Activated CD4-positive, CD25-positive, alpha-beta regulatory T cell treated with anti-CD3 and anti-CD28 coated beads, Interleukin-2, amount 50 U/mL, for 16 hours (primary cell): ENCODE data around the gene PUS7L.
"Not testable (repeated sequence)": the region's sequence is repeated elsewhere in the genome, so short reads cannot be mapped to it uniquely, and the experiment has no call there.

Source experiments
- DNase-seq: peaks from one replicate; pipeline ENCODE4 v3.0.0-alpha.2; 2020; ENCODE audit warnings: low read depth, low spot score

PUS7L gene

GRCh38 chr12:43758728-43759563 is at the start of gene PUS7L, which contains the start of gene IRAK4:
Gene PUS7L (minus strand): TSS chr12:43758790. CDS start chr12:43755245, 3,545 bp downstream.
Gene IRAK4 (plus strand): TSS chr12:43758951. CDS start chr12:43768112, 9,161 bp downstream.
- peak; percentile 94 for DNase-seq

- no peak for DNase-seq
Observed at GRCh38 chr12:43807386-43807785, 48.8 kb upstream of the PUS7L start.

GRCh38 chr12:43806737-43807072 is 48.1 kb upstream of the PUS7L start:
- no peak for DNase-seq

- DNase-seq, result peak; percentile 76
Observed at GRCh38 chr12:43805860-43806736, 47.5 kb upstream of the PUS7L start, which contains the start of gene TWF1. Gene TWF1 (minus strand): TSS chr12:43806317. CDS start chr12:43806245, 72 bp downstream.

GRCh38 chr12:43805149-43805859 is 46.7 kb upstream of the PUS7L start:
- no peak for DNase-seq

GRCh38 chr12:43797561-43798217 is 39.1 kb upstream of the PUS7L start:
- DNase-seq, result no peak

- no peak for DNase-seq
Observed at GRCh38 chr12:43795716-43796280, 37.2 kb upstream of the PUS7L start.

- DNase-seq, result no peak
Observed at GRCh38 chr12:43789941-43790340, 31.4 kb upstream of the PUS7L start.

GRCh38 chr12:43786899-43787693 is 28.5 kb upstream of the PUS7L start:
- no peak for DNase-seq

GRCh38 chr12:43776498-43776897 is 17.9 kb upstream of the PUS7L start:
- no peak for DNase-seq

GRCh38 chr12:43766291-43766690 is 7.7 kb upstream of the PUS7L start:
- DNase-seq, result no peak

- DNase-seq, result no peak
Observed at GRCh38 chr12:43764528-43764927, 5.9 kb upstream of the PUS7L start.

GRCh38 chr12:43763769-43764168 is 5.2 kb upstream of the PUS7L start:
- DNase-seq, result no peak

- DNase-seq, result no peak
Observed at GRCh38 chr12:43762596-43762995, 4.0 kb upstream of the PUS7L start.

GRCh38 chr12:43761500-43761899 is 2.9 kb upstream of the PUS7L start:
- DNase-seq, result no peak

GRCh38 chr12:43760396-43760795 is 1.8 kb upstream of the PUS7L start:
- no peak for DNase-seq

- no peak for DNase-seq
Observed at GRCh38 chr12:43758247-43758727, 303 bp downstream of the PUS7L start.

- no peak for DNase-seq
Observed at GRCh38 chr12:43754015-43754414, 4.6 kb downstream of the PUS7L start.

GRCh38 chr12:43751360-43751759 is 7.2 kb downstream of the PUS7L start:
- not testable (repeated sequence) for DNase-seq

- DNase-seq, result no peak
Observed at GRCh38 chr12:43750814-43751213, 7.8 kb downstream of the PUS7L start.
